Endothelial cell of umbilical vein (primary cell): ENCODE data around the gene ANO1. TPM values are rescaled to one million over a fixed set of nuclear protein-coding genes. Genes with fewer than 3 reads are reported as not detected.

Source experiments
- BruUV-seq: library from RNA; stranded (reverse); fragments of 400-500 nt; replicated peaks from 2 replicates; lab custom pipeline; 2021; lab: Mats Ljungman, UMichigan
- CTCF ChIA-PET: fragments of 300-600, 350-600 bp; sonication (Branson Sonifier 250); formaldehyde crosslinking; loops from one replicate; lab custom pipeline; 2021; ENCODE audit warnings: antibody characterized with exemption, inconsistent platforms; lab: Charles Lee
- POLR2A ChIA-PET: fragments of 300-600, 350-600 bp; sonication (Branson Sonifier 250); formaldehyde crosslinking; loops from one replicate; lab custom pipeline; 2021; ENCODE audit warnings: antibody characterized with exemption, inconsistent platforms; lab: Charles Lee
- DNase-seq: peaks from one replicate; pipeline ENCODE4 v3.0.0-alpha.2; 2011; ENCODE audit warnings: low read depth, low spot score
- FAIRE-seq: peaks from 2 replicates; lab custom pipeline; 2011; peaks lifted over from hg19 to GRCh38; lab: Jason Lieb, UNC
- H2AFZ ChIP-seq: 2 replicates; pipeline ENCODE4 v1.6.0; 2012; ENCODE audit warnings: low read depth, low read length, control low read depth, inconsistent platforms
- H3K27ac ChIP-seq: 2 replicates; pipeline ENCODE4 v1.5.1; 2011; ENCODE audit warnings: low read depth, mild to moderate bottlenecking, control low read depth, low read length, moderate library complexity; ENCODE audit not compliant: insufficient read depth
- H3K27me3 ChIP-seq, 2 experiments: 2 replicates each; pipeline versions ENCODE4 v1.6.0 to v1.6.1; 2011; ENCODE audit warnings: low read length in 2 of 2, mixed read lengths in 1 of 2; ENCODE audit not compliant: control insufficient read depth in 2 of 2, insufficient read depth in 2 of 2
- H3K36me3 ChIP-seq, 2 experiments: 2 replicates in 1 of 2; 3 replicates in 1 of 2; pipeline ENCODE4 v1.5.1; 2011; ENCODE audit warnings: low read length in 2 of 2, mild to moderate bottlenecking in 1 of 2, moderate library complexity in 1 of 2; ENCODE audit not compliant: control insufficient read depth in 2 of 2, insufficient read depth in 2 of 2; ENCODE audit errors: extremely low read depth in 1 of 2
- H3K4me1 ChIP-seq: 3 replicates; pipeline ENCODE4 v1.5.1; 2011; ENCODE audit warnings: mild to moderate bottlenecking, low read length; ENCODE audit not compliant: control insufficient read depth, insufficient read depth; ENCODE audit errors: extremely low read depth
- H3K4me2 ChIP-seq: 2 replicates; pipeline ENCODE4 v1.6.1; 2011; ENCODE audit warnings: low read length, control low read depth, mixed read lengths; ENCODE audit not compliant: insufficient read depth
- H3K4me3 ChIP-seq, 3 experiments: fragments of 200-600 bp in 1 of 3; sonication (generic), shearing (Covaris generic) in 1 of 3; replicated peaks in 1 of 3; 2 replicates each; pipeline ENCODE4 v1.5.1; 2011 to 2016; ENCODE audit warnings: control low read depth in 3 of 3, low read length in 3 of 3, mild to moderate bottlenecking in 2 of 3, inconsistent platforms in 1 of 3, low read depth in 1 of 3, moderate library complexity in 1 of 3; ENCODE audit not compliant: insufficient read depth in 1 of 3
- H3K79me2 ChIP-seq: 2 replicates; pipeline ENCODE4 v1.6.0; 2012; ENCODE audit warnings: low read length, inconsistent platforms; ENCODE audit not compliant: control insufficient read depth, insufficient read depth
- H3K9ac ChIP-seq: replicated peaks from 2 replicates; pipeline ENCODE3; 2011; ENCODE audit warnings: low read length, control low read depth; ENCODE audit not compliant: insufficient read depth; ENCODE audit errors: extremely low read depth
- H3K9me1 ChIP-seq: replicated peaks from 3 replicates; pipeline ENCODE4 v1.6.0; 2011; ENCODE audit warnings: mild to moderate bottlenecking, low read length; ENCODE audit not compliant: control insufficient read depth, insufficient read depth; ENCODE audit errors: extremely low read depth
- H3K9me3 ChIP-seq: replicated peaks from 2 replicates; pipeline ENCODE4 v1.5.1; 2012; ENCODE audit warnings: low read length, inconsistent platforms; ENCODE audit not compliant: control insufficient read depth, insufficient read depth
- H4K20me1 ChIP-seq: replicated peaks from 2 replicates; pipeline ENCODE3; 2011; ENCODE audit warnings: mild to moderate bottlenecking, low read length; ENCODE audit not compliant: control insufficient read depth, insufficient read depth; ENCODE audit errors: extremely low read depth
- EZH2 ChIP-seq: IDR thresholded peaks from 2 replicates; pipeline ENCODE4 v1.6.1; 2012; ENCODE audit warnings: borderline replicate concordance, low read depth, mild to moderate bottlenecking, moderate library complexity, low read length, inconsistent platforms; ENCODE audit not compliant: severe bottlenecking
- FOS ChIP-seq: IDR thresholded peaks from 2 replicates; pipeline ENCODE4 v1.6.1; 2011; ENCODE audit warnings: mild to moderate bottlenecking, low read length, moderate library complexity, borderline replicate concordance; ENCODE audit not compliant: insufficient read depth
- GATA2 ChIP-seq: IDR thresholded peaks from 2 replicates; pipeline ENCODE4 v1.7.0; 2011; ENCODE audit warnings: low read depth, mild to moderate bottlenecking, moderate library complexity, mixed read lengths, low read length; ENCODE audit not compliant: insufficient read length, insufficient read depth
- JUN ChIP-seq: IDR thresholded peaks from 2 replicates; pipeline ENCODE4 v1.6.1; 2011; ENCODE audit warnings: borderline replicate concordance, low read depth; ENCODE audit not compliant: insufficient read length, insufficient read depth
- MAX ChIP-seq: IDR thresholded peaks from 2 replicates; pipeline ENCODE4 v1.6.1; 2011; ENCODE audit not compliant: insufficient read depth, insufficient read length
- MYC ChIP-seq: IDR thresholded peaks from one replicate; pipeline ENCODE4 v1.6.1; 2011; ENCODE audit warnings: mild to moderate bottlenecking, low read depth, low read length
- POLR2A ChIP-seq: IDR thresholded peaks from 2 replicates; pipeline ENCODE4 v1.6.1; 2012; ENCODE audit warnings: low read depth, mild to moderate bottlenecking, control low read depth, low read length
- POLR2AphosphoS5 ChIP-seq: IDR thresholded peaks from 2 replicates; pipeline ENCODE4 v1.6.1; 2012; ENCODE audit warnings: low read depth, mild to moderate bottlenecking, control low read depth, low read length, moderate library complexity; ENCODE audit not compliant: insufficient read depth
- dilution Hi-C: fragments of 300-500 bp; cut with MboI; formaldehyde crosslinking; loops from one replicate; pipeline ENCODE4 v1.15.0; 2019; ENCODE audit warnings: low sequenced_read_pairs; ENCODE audit not compliant: extremely low pct_ligation_motif_present
- intact Hi-C: fragments of 100-400 bp; cut with micrococcal nuclease; formaldehyde crosslinking; loops from one replicate; pipeline ENCODE4 v1.10.0; 2022
- polyA plus RNA-seq, 4 experiments: library from polyadenylated mRNA; depleted of rRNA in 3 of 4; stranded (reverse) in 3 of 4; unstranded in 1 of 4; fragments of >200 nt; gene quantifications; 2 replicates each; pipeline versions ENCODE4 v1.2.1 to v1.2.3, GENCODE V29; 2011 to 2012; ENCODE audit warnings: missing spikeins in 1 of 4
- total RNA-seq: library from RNA; stranded (reverse); gene quantifications from 2 replicates; pipeline ENCODE4 v1.2.3, GENCODE V29; 2021
- TF ChIP-seq, protein P1 (sequence below), 2 donors: IDR thresholded peaks; 1 replicate in 1 of 2; 2 replicates in 1 of 2; pipeline ENCODE4 v1.5.1; 2011; ENCODE audit warnings: low read length in 2 of 2, mild to moderate bottlenecking in 2 of 2, moderate library complexity in 2 of 2, control low read depth in 1 of 2, inconsistent platforms in 1 of 2, low read depth in 1 of 2; ENCODE audit not compliant: insufficient read depth in 1 of 2; ENCODE audit errors: extremely low read depth in 1 of 2

Gene ANO1
- total and polyA plus RNA-seq, 2 donors (not counting 3 experiments of a cell fraction or from before 2014, with no cell fraction given): 0.03 to 0.40 TPM

DNA sequence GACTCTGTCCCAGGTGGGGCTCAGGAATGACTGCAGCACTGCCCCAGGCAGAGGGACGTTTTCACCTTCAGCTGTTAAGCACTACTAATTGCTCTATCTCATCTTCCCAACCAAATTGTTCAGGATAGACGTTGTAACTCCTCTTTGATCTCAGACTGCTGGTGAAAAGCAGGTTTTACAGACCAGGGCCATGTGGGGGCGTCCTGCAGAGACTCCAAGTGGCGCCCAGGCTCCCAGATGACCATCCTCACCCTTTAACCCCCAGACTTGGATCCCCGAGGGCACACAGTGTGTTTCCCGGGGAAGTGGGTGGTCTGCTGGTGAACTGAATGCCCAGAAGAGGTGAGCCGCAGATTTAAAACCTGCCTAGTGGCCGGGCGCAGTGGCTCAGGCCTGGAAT, 148.8 kb downstream of the ANO1 start:
- no TSS peak for BruUV-seq
- peaks cover 0 to 3% of the 10 kb centered on the region in 2 experiments for H3K27me3 ChIP-seq
- H3K4me1 ChIP-seq: no peaks in the 10 kb centered on the region
- ChIA-PET POLR2A (no interaction called here), CTCF (interaction anchor here (2.1 kb wide), 1 partner anchor 45 kb away, joined by 6 read pairs; no protein-coding TSS in a partner anchor)
- no peaks in the 10 kb centered on the region for H3K36me3 ChIP-seq
- H3K9ac ChIP-seq: no peak overlapping the region
- no peak overlapping the region for H2AFZ ChIP-seq
- TF ChIP-seq POLR2A: no peak
- TF ChIP-seq, protein P1, sequence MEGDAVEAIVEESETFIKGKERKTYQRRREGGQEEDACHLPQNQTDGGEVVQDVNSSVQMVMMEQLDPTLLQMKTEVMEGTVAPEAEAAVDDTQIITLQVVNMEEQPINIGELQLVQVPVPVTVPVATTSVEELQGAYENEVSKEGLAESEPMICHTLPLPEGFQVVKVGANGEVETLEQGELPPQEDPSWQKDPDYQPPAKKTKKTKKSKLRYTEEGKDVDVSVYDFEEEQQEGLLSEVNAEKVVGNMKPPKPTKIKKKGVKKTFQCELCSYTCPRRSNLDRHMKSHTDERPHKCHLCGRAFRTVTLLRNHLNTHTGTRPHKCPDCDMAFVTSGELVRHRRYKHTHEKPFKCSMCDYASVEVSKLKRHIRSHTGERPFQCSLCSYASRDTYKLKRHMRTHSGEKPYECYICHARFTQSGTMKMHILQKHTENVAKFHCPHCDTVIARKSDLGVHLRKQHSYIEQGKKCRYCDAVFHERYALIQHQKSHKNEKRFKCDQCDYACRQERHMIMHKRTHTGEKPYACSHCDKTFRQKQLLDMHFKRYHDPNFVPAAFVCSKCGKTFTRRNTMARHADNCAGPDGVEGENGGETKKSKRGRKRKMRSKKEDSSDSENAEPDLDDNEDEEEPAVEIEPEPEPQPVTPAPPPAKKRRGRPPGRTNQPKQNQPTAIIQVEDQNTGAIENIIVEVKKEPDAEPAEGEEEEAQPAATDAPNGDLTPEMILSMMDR (IDR thresholded peaks at IDR 0.05; ENCODE audit: extremely low read depth in 1 of 2, insufficient read depth in 1 of 2, low read depth in 1 of 2, low read length in 2 of 2): peak; percentile 22 to 45
- no peaks in the 10 kb centered on the region for H3K79me2 ChIP-seq
- H3K27ac ChIP-seq: no peak overlapping the region
- intact Hi-C loops: no loop called here
- DNase-seq (no peak), FAIRE-seq (no peak)
- dilution Hi-C loops: no loop called here
- H3K9me1 ChIP-seq: no peaks in the 10 kb centered on the region
- no peaks in the 10 kb centered on the region for H4K20me1 ChIP-seq
- H3K4me3 ChIP-seq: no peak overlapping the region
- H3K9me3 ChIP-seq: no peaks in the 10 kb centered on the region
- H3K4me2 ChIP-seq: no peak overlapping the region

- no peak overlapping the region for H3K4me3 ChIP-seq
Measured at GRCh38 chr11:70229737-70230136, 151.6 kb downstream of the ANO1 start.

More at GRCh38 chr11:70229737-70230136, 151.6 kb downstream of the ANO1 start:
- Histone ChIP-seq H3K9ac (no peak overlapping the region), H3K27me3 (no peaks in the 10 kb centered on the region), H3K27ac (no peak overlapping the region), H3K9me3 (no peaks in the 10 kb centered on the region), H3K4me2 (no peak overlapping the region), H3K36me3 (no peaks in the 10 kb centered on the region), H4K20me1 (no peaks in the 10 kb centered on the region), H2AFZ (no peak overlapping the region), H3K4me1 (peaks cover 7% of the 10 kb centered on the region), H3K9me1 (no peaks in the 10 kb centered on the region), H3K79me2 (no peaks in the 10 kb centered on the region)
- ChIA-PET POLR2A (no interaction called here), CTCF (interaction anchor here (1.2 to 1.4 kb wide), 3 partner anchors 8 to 311 kb away, joined by 3 read pairs; no protein-coding TSS in a partner anchor)
- TF ChIP-seq POLR2AphosphoS5: no peak
- no peak for TF ChIP-seq MYC
- no peak for TF ChIP-seq POLR2A
- no peak for TF ChIP-seq FOS
- no peak for TF ChIP-seq GATA2
- TF ChIP-seq JUN: no peak
- TF ChIP-seq, protein P1 (IDR thresholded peaks at IDR 0.05; ENCODE audit: extremely low read depth in 1 of 2, insufficient read depth in 1 of 2, low read depth in 1 of 2, low read length in 2 of 2): no peak
- TF ChIP-seq EZH2: no peak
- TF ChIP-seq MAX: no peak
- FAIRE-seq (no peak), DNase-seq (no peak)
- intact Hi-C loops: no loop called here
- no TSS peak for BruUV-seq
- dilution Hi-C loops: no loop called here
